Activated CD4-positive, alpha-beta T cell treated with anti-CD3 and anti-CD28 coated beads, Interleukin-2, Interleukin-6, amounts not matched to agents 100 ng/mL and 50 ng/mL, durations not matched to agents 16 hours and 8 hours (primary cell): ENCODE data around the gene LRIF1.
"Not testable (repeated sequence)": the region's sequence is repeated elsewhere in the genome, so short reads cannot be mapped to it uniquely, and the experiment has no call there.

Experiments used
- DNase-seq: peaks from one replicate; pipeline ENCODE4 v3.0.0-alpha.2; 2020

The LRIF1 gene

DNA sequence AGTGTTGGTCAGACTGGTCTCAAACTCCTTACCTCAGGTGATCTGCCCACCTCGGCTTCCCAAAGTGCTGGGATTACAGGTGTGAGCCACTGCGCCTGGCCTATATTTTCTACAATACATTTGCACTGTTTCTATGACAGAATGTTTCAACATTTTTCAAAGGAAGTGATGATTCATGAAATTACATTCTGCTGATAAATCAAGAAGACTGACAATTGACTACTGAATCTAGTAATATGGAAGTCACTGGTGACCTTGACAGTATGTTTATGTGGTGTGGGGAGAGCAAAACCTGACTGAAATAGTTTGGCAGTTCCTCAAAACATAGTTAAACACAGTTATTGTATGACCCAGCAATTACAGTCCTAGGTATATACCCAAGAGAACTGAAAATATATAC lies 18.1 kb downstream of the LRIF1 start:
- no peak for DNase-seq

DNA sequence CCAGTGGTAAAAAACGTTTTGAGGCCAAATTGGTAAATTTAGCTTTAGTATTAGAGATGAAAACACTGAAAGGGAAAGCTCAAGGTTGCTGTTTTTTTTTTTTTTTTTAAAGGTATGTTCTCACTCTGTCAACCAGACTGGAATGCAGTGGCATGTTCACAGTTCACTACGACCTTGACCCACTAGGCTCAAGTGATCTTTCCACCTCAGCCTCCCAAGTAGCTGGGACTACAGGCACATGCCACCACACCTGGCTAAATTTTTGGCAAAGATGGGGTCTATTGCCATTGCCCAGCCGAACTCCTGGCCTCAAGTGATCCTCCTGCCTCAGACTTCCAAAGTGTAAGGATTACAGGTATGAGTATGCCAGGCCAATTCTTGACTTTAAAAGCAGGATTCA lies 18.9 kb downstream of the LRIF1 start:
- DNase-seq, result no peak

DNA sequence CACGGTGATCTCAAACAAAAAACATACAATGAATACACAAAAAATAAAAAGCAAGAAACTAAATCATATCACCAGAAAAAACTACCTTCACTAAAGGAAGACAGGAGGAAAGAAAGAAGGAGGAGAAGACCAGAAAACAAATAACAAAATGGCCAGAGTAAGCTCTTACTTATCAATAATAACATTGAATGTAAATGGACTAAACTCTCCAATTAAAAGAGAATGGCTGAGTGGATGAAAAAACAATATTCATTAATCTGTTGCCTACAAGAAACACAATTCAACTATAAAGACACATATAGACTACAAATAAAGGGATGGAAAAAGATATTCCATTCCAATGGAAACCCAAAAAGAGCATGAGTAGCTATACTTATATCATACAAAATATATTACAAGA lies 27.2 kb downstream of the LRIF1 start:
- no peak for DNase-seq

DNA sequence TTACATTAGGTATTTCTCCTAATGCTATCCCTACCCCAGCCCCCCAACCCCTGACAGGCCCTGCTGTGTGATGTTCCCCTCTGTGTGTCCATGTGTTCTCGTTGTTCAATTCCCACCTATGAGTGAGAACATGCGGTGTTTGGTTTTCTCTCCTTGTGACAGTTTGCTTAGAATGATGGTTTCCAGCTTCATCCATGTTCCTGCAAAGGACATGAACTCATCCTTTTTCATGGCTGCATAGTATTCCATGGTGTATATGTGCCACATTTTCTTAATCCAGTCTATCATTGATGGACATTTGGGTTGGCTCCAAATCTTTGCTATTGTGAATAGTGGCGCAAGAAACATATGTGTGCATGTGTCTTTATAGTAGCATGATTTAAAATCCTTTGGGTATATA lies 32.6 kb downstream of the LRIF1 start:
- DNase-seq, result not testable (repeated sequence)

DNA sequence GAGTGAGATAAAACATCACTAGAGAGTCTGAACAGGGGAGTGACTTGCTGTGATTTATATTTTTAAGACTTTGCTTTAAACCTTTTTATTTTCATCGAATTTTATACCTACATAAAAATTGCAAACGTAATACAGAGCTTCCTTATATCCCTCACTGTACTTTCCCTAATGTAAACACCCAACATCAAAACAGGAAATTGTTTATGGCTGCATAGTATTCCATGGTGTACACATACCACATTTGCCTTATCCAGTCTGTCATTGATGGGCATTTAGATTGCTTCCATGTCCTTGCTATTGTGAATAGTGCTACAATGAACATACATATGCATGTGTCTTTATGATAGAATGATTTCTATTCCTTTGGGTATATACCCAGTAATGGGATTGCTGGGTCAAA lies 34.8 kb downstream of the LRIF1 start:
- no peak for DNase-seq

DNA sequence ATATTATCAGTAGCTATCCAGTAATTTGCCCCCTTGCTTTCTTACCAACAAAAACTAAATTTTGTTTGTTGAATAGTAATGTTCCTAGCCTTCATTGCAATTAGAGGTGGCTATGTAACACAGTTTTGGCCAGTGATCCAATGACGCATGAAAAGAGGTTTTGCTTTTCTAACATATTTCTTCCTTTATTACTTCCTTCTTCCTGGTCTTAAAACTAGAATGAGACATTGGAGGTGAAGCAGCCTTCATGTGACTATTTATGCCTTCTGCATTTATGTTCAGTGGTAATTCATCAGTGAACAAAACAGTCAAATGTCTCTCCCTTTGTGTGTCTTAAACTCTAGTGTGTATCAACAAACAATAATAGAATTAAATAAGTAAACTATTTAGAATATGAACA lies 35.5 kb downstream of the LRIF1 start:
- DNase-seq, result no peak

DNA sequence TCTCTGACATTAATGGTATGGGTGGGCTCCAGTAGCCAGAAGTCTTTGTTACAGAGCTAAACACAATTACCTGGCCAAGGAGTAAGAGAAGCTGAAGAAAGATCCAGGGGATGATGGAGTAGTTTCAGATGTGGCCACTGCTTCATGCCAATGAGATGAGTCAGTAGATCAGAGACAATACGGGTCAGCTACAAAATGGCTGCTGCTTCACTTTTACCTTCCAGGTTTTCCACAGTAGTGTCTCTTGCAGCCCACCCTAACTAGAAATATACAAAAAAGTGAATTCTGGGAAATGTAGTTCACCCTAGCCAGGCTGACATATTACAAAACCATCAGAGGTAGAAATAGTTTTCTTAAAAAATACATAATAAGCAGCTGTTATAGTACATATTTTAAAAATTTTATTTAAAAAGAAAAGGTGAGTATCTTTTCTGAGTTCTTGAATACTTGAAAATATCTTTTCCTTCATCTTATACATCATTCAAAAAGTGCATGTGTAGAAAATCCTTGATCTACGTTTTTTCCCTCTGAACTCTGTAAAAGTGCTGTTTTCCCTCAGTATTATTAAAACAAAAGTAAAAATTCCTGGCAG lies 36.1 kb downstream of the LRIF1 start:
- no peak for DNase-seq

DNA sequence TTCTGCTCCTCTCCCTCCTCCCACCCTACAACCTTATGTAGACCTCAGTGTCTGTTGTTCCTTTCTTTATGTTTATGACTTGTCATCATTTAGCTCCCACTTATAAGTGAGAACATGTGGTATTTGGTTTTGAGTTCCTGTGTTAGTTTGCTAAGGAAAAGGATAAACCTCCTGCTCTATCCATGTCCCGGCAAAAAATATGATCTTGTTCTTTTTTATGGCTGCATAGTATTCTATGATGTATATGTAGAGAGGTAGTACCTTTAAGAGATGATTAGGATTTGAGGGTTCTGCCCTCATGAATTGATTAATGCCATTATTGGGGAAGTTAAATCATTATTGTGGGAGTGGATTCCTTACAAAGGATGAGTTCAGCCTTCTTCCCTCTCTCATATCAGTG lies 41.8 kb downstream of the LRIF1 start:
- DNase-seq, result no peak

DNA sequence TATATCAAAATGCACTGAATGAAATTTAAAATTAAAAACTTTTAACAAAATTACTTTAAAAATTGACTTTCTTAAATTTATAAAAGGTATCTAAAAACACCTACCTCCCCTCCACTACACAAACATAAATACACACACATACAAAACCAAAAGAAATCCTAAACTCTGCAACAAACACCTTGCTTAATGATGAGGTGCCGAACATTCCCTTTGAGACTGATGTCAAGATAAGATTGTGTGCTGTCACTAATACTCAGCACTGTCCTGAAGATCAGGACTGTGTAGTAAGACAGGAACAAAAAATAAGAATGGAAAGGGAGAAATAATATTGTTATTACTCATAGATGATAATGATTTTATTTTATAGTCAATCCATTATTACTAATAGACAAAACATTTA lies 45.7 kb downstream of the LRIF1 start:
- DNase-seq, result no peak

DNA sequence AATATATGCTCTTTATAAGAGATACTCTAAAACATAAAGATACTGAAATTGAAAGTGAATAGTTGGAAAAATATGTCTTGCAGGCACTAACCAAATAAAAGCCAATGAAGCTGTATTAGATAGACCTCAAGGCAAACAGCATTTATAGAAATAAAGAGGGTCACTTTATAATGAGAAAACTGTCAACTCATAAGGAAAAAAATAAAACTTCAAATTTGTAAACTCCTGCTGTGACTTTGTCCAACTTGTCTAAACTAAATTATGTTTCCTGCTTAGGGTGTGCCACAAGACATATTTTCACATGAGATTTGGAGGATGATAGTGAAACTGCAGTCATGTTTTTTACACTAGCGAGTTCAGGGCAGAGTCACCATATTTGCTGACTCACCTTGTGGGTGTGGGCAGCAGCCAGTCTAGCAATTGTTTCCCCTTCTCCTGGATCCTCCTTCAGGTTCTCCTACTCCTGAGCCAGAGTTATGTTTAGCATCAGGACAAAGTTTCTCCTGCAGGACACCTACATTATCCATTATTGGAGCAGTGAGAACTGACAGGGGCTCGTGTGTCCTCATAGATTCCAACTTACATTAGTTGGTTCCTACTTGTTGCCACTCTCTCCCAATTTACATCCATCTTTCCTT lies 46.9 kb downstream of the LRIF1 start:
- DNase-seq, result peak; percentile 68

DNA sequence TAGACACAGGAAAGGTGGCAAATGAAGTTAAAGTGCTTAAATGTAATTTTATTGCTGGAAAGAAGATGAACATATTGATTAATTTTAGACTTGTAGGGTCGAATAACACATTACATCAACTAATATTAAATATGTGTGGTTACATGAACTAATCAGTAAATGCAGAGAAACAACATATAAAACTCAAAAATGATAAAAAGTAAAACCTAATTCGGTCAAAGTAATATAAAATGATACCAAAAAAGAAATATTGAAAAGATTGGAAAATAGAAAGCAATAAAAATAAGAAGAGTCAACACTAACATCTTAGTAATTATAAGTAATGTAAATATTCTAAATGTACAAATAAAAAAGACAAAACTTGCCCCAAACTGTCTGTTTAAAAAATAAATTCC lies 47.5 kb downstream of the LRIF1 start:
- no peak for DNase-seq

DNA sequence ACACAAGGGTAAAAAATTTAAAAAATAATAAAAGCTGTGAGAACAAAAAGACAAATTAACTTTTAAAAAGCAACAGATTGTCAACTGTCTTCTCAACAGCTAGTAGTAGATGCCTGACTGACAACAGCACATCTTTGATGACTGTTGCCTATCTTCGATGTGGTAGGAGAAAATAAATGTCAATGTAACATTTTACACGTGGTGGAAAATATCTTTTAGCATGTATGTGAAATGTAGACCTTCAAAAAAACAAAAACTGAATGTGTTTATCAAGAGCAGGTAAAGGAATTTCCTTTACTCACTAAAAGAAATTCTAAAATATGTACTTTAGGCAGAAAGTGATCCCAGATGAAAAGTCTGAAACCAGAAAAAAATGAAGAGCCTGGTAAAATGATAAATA lies 47.9 kb downstream of the LRIF1 start:
- DNase-seq, result no peak

DNA sequence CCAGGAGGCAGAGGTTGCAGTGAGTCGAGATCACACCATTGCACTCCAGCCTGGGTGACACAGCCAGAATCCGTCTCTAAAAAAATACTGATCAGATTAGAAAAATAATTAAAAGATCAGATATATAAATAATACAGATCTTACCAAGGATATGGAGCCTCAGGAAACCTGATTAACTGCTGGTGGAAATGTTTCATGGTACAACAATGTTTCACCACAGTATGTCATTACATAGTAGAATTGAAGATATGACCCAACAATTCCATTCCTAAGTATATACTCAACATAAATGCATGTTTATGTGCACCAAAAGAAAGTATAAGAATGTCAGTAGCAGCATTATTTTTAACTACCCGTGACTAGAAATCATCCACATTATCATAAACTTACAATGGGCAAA lies 49.0 kb downstream of the LRIF1 start:
- DNase-seq, result no peak

DNA sequence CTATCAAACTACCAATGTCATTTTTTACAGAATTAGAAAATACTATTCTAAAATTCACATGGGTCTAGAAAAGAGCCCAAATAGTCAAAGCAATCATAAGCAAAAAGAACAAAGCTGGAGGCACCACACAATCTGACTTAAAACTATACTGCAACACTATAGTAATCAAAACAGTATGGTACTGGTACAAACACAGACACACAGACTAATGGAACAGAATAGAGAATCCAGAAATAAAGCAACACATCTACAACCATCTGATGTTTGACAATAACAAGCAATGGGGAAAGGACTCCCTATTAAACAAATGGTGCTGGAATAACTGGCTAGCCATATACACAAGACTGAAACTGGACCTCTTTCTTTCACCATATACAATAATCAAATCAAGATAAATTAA lies 50.9 kb downstream of the LRIF1 start:
- DNase-seq, result no peak

DNA sequence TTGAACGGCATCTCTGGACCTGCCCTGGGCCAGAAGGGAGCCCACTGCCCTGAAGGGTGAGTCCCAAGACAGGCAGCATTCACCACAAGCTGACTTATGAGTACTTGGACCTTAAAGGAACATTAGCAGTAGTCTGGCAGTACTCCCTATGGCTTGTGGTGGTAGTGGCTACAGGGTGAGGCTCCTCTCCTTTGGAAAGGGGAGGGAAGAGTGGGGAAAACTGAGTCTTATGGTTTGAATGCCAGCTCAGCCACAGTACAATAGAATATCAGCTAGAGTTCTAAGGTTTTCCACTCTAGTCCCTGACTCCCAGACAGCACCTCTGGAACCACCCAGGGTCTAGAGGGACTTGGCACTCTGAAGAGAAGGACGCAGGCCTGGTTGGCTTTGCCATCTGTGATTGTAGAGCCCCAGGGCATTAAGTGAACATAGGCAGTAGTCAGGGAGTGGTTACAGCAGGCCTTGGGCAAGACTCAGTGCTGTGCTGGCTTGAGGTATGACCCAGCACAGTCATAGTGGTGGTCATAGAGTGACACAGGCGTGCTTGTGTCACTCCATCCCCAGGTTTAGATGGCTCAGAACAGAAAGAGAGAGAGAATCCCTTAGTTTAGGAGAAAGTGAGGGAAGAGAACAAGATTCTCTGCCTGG lies 59.7 kb downstream of the LRIF1 start:
- DNase-seq, result no peak

DNA sequence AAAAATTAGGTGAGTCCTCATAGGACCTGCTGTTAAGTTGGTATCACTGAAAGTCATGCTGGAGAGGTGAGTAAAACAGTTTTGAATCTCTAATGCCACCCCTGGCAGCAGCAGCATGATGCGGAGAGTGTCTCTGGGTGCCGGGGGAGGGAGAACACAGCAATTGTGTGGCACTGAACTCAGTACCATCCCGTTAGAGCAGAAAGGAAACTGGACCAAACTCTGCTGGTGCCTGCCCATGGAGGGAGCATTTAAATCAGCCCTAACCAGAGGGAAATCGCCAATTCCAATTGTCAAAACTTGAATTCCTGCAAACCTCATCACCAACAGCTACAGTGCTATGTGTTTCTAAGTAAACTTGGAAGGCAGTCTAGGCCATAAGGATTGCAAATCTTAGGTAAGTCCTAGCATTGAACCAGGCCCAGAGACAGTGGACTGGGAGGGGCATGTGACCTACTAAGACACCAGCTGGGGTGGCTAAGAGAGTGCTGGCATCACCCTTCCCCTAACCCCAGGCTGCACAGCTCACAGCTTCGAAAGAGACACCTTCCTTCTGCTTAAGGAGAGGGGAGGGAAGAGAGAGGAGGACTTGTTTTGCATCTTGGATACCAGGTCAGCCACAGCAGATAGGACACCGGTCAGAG lies 60.8 kb downstream of the LRIF1 start:
- DNase-seq, result no peak

DNA sequence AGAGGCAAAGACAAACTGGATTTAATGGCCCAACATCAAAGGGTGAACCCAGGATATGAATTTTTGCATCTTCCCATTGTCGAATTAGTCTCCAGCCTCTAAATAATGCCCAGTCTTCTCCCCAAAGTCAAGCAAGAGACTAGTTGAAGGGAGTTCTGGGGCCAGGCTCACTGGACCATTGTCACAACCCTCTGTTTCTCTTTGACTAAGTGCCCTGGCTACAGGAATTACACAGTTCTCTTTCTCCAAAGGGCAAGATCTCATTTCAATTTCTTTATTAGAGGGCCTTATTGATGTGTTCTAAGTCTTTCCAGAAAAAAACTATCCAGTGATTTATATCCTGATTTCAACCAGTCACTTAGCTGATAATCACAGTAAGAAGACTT lies 64.3 kb downstream of the LRIF1 start:
- no peak for DNase-seq

DNA sequence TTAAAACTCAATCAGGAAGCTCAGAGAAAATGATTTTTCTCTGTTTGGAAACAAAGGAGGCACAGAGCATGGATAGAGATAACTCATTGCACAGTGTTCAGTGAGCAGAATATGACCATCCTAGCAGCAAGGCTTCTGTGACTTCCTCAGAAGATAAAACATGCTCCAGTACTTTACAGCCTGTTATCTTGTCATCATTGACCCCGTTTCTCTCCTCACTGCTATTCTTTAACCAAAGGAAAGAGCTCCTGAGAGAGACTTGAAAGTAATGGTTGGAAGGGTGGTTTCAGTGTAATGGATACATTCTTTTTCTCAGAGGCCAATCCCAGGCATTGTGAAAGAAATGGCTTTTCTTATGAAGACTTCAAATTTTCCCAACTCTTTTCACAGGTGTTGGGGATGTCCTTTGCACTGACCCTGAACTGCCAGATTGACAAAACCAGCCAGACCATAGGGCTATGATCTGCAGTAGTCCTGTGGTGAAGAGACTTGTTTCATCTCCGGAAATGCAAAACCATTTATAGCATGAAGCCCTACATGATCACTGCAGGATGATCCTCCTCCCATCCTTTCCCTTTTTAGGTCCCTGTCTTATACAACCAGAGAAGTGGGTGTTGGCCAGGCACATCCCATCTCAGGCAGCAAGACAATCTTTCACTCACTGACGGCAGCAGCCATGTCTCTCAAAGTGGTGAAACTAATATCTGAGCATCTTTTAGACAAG lies 64.8 kb downstream of the LRIF1 start:
- no peak for DNase-seq

DNA sequence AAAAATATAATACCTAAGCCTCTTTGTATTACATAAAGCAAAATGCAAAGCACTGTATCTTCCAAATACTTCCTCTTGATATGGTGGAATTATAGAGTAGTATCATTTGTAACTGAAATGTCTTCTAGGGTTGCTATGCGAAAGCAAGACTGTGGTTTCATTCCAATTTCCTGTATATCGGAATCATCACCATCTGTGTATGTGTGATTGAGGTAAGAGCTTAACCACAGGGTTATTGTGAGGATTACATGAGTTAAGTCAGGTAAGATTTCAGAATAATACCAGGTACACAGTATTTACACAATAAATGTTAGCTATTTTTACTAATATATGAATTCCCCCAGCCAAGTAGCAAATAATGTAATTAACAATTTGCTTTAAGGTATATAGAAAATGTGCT lies 66.0 kb downstream of the LRIF1 start:
- DNase-seq, result no peak
